ENCODE results near the gene XXYLT1.

- TF ChIP-seq CTCF (optimal IDR thresholded peaks at IDR 0.05 in 1 of 3, IDR thresholded peaks at IDR 0.05 in 1 of 3, conservative IDR thresholded peaks at IDR 0.05 in 1 of 3; ENCODE audit: extremely low read depth in 1 of 3, insufficient read depth in 2 of 3, low read length in 3 of 3) (no peak), EZH2 (IDR thresholded peaks at IDR 0.05; ENCODE audit: low read length) (no peak)
Measured at GRCh38 chr3:195071011-195071728, 199.8 kb downstream of the XXYLT1 start.
